GM12874 (cell line): ENCODE results near the gene USP33.

Source experiments
- TF ChIP-seq, protein P1 (sequence below): IDR thresholded peaks from 2 replicates; pipeline ENCODE4 v1.5.1; 2011; ENCODE audit warnings: low read depth, mild to moderate bottlenecking, control low read depth, low read length, moderate library complexity; ENCODE audit not compliant: insufficient read depth

The USP33 gene

DNA sequence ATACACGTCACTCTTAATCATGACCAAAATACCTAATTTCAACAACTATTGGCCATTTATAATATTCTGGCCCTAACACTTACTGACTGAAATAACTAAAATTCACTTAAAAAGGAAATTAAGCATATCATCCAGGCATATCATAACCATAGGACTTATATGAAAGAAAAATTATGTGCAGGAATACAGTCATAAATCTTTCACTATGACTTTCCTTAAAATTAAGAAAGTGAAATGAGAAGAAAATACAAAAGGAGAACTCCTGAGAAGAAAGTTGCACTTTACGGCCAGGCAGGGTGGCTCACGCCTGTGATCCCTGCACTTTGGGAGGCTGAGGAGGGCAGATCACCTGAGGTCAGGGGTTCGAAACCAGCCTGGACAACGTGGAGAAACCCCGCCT is 86.6 kb downstream of the USP33 start:
- TF ChIP-seq, protein P1, sequence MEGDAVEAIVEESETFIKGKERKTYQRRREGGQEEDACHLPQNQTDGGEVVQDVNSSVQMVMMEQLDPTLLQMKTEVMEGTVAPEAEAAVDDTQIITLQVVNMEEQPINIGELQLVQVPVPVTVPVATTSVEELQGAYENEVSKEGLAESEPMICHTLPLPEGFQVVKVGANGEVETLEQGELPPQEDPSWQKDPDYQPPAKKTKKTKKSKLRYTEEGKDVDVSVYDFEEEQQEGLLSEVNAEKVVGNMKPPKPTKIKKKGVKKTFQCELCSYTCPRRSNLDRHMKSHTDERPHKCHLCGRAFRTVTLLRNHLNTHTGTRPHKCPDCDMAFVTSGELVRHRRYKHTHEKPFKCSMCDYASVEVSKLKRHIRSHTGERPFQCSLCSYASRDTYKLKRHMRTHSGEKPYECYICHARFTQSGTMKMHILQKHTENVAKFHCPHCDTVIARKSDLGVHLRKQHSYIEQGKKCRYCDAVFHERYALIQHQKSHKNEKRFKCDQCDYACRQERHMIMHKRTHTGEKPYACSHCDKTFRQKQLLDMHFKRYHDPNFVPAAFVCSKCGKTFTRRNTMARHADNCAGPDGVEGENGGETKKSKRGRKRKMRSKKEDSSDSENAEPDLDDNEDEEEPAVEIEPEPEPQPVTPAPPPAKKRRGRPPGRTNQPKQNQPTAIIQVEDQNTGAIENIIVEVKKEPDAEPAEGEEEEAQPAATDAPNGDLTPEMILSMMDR = no peak

DNA sequence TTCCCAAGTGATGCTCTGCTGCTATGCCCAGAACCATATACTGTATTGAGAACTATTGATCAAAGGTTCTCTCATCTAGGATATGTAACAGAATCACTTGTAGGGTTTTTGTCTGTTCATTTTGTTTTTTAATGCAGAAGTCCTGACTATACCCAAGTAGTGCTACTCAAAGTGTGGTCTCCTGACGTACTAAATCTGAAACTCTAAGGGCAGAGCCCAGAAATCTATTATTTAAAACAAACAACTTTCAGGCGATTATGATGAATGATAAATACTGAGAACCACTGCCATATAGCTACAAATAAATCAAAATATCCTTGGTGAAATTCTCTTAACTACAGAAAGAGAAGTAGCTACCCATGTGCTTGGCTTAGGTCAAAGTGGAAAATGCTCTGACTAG is 87.3 kb downstream of the USP33 start:
- TF ChIP-seq, protein P1 = no peak

DNA sequence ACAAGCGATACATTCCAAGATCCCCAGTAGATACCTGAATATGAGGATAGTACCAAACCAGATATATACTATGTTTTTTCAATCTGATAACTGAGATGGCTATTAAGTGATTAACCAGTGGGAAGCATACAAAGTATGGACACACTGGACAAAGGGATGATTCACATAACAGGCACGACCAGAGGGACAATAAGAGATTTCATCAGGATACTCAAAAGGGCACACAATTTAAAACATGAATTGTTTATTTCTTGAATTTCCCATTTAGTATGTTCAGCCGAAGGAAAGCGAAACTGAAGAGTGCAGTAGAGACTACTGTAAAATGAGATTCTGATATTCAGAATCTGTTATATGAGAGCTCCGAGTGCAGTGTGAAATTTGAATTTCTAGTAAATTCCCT is 87.8 kb downstream of the USP33 start:
- TF ChIP-seq, protein P1 = no peak

DNA sequence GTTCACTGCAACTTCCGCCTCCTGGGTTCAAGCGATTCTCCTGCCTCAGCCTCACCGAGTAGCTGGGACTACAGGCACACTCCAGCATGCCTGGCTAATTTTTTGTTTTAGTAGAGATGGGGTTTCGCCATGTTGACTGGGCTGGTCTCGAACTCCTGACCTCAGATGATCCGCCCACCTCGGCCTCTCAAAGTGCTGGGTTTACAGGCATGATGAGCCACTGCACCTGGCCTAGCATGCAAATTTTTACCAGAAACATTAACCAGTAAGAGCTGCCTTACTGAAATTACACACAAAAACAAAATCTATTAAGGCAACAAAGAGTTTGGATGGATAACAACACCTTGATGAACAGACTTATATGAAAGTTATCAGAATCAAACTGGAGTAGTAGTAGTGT is 89.3 kb downstream of the USP33 start:
- TF ChIP-seq, protein P1 = no peak

DNA sequence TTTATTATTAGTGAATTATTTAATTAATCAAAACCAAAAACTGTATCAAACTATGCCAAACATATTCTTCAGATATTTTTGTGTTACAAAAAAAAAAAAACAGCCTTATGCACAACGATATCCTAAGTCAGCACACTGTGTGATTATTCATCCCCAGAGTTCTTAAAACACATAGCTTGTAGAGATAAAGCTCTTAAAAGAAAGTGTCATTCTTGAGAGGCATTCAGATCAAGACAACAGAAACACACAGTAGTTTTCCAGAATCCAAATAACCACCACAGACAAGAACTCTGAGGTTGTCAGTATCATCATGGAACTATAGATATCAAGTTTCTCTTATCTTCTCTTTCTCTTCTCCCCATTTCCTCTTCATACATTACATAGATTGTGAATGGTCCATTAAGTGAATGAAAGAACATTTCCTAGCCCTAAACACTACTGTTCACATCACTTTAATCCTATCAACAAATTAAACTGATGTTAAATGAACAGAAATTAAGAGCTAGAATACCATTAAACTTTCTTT is 90.7 kb downstream of the USP33 start:
- TF ChIP-seq, protein P1 = no peak

DNA sequence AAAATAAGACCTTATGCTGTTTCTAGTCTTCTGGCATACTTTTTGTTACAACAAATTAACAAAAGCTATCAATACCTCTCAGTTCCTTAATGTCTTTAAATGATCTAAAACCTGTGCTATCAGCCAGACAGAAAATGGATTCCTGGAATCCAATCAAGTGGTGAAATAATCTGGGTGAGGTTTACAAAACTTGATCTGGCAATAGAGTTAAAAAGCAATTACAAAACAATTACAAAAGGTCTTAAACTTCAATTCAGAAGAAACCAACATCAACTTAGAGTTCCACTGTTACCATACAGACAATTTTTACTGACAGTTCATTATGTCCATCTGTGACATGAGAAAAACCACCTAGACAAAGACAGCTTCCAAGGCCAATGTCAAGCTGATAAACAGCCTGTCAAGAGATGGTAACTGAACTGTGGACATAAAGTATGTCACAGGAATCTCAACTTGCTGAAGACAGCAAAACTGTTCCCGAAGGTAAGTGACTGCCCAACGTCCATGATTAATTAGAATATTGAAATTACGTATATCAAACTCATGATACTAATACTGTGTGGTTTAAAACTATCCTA is 94.6 kb downstream of the USP33 start:
- TF ChIP-seq, protein P1 = no peak

DNA sequence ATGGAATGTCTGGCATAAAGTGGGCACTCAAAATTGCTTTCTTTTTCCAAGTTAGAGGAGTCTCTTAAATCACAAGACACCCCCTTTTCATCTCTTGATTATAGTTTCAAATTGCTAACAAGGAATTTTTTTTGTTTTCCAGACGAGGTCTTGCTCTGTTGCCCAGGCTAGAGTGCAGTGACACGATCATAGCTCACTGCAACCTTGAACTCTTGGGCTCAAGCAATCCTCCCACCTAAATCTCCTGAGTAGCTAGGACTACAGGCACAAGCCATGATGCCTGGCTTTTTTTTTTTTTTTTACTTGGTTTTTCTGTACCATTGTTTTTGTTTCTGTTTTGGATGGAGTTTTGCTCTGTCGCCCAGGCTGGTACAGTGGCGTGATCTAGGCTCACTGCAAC is 98.0 kb downstream of the USP33 start:
- TF ChIP-seq, protein P1 = no peak
